ENCODE data around the gene EVA1A. TPM values are rescaled to one million over a fixed set of nuclear protein-coding genes. Genes with fewer than 3 reads are reported as not detected.

EVA1A gene
- total and polyA plus RNA-seq, 12 donors = 0.17 to 3.4 (median 0.99) TPM

GRCh38 chr2:75563591-75563990 lies 2.9 kb upstream of the EVA1A start:
- H3K27me3 ChIP-seq = peaks cover 0 to 37% (median 22%) of the 10 kb centered on the region in 7 donors
- no peak overlapping the region for H3K4me3 ChIP-seq
- intact Hi-C loops (cut with DNase I) = loop anchor here in 1 of 10 donors (5.0 kb wide), 1 partner anchor 44 kb away; no protein-coding TSS in a partner anchor
- H3K27ac ChIP-seq = no peak overlapping the region
- WGBS, 2 donors = 92 to 95% methylated on average over 3 of the region's 3 CpGs
- TF ChIP-seq, protein P1, sequence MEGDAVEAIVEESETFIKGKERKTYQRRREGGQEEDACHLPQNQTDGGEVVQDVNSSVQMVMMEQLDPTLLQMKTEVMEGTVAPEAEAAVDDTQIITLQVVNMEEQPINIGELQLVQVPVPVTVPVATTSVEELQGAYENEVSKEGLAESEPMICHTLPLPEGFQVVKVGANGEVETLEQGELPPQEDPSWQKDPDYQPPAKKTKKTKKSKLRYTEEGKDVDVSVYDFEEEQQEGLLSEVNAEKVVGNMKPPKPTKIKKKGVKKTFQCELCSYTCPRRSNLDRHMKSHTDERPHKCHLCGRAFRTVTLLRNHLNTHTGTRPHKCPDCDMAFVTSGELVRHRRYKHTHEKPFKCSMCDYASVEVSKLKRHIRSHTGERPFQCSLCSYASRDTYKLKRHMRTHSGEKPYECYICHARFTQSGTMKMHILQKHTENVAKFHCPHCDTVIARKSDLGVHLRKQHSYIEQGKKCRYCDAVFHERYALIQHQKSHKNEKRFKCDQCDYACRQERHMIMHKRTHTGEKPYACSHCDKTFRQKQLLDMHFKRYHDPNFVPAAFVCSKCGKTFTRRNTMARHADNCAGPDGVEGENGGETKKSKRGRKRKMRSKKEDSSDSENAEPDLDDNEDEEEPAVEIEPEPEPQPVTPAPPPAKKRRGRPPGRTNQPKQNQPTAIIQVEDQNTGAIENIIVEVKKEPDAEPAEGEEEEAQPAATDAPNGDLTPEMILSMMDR (IDR thresholded peaks at IDR 0.05) = no peak
- no peaks in the 10 kb centered on the region for H3K36me3 ChIP-seq
- ATAC-seq (no peak), DNase-seq (no peak)
- H3K4me1 ChIP-seq = peaks cover 0 to 24% (median 12%) of the 10 kb centered on the region in 9 donors
- no peaks in the 10 kb centered on the region for H3K9me3 ChIP-seq

- H3K27ac ChIP-seq = no peak overlapping the region
- intact Hi-C loops (cut with DNase I) = loop anchor here in 1 of 10 donors (5.0 kb wide), 1 partner anchor 45 kb away; no protein-coding TSS in a partner anchor
- H3K27me3 ChIP-seq = peaks cover 0 to 47% (median 31%) of the 10 kb centered on the region in 7 donors
- no peaks in the 10 kb centered on the region for H3K36me3 ChIP-seq
- ATAC-seq = no peak
- TF ChIP-seq, protein P1 (IDR thresholded peaks at IDR 0.05) = no peak
- peaks cover 0 to 24% (median 12%) of the 10 kb centered on the region in 9 donors for H3K4me1 ChIP-seq
- WGBS, 2 donors = 73 to 74% methylated on average over 5 of the region's 5 CpGs
- no peaks in the 10 kb centered on the region for H3K9me3 ChIP-seq
- no peak overlapping the region for H3K4me3 ChIP-seq
- DNase-seq = no peak
Observed at GRCh38 chr2:75562513-75562864, 1.8 kb upstream of the EVA1A start.

- ATAC-seq = peak in 1 of 8 donors; percentile 3
Observed at GRCh38 chr2:75561566-75562512, 1.1 kb upstream of the EVA1A start.

More at GRCh38 chr2:75561566-75562512, 1.1 kb upstream of the EVA1A start:
- Histone ChIP-seq H3K27me3 (peaks cover 0 to 53% (median 32%) of the 10 kb centered on the region in 7 donors), H3K9me3 (no peaks in the 10 kb centered on the region), H3K4me1 (peaks cover 0 to 24% (median 12%) of the 10 kb centered on the region in 9 donors), H3K4me3 (peak overlapping the region in 6 of 10 donors; percentile 58 to 73 (median 70)), H3K27ac (peak overlapping the region in 4 of 10 donors; percentile 64 to 80 (median 72)), H3K36me3 (no peaks in the 10 kb centered on the region)
- intact Hi-C loops (cut with DNase I) = loop anchor here in 1 of 10 donors (5.0 kb wide), 1 partner anchor 45 kb away; no protein-coding TSS in a partner anchor
- no peak for DNase-seq
- TF ChIP-seq, protein P1 (IDR thresholded peaks at IDR 0.05) = no peak
- 61 to 63% methylated on average over 11 of the region's 11 CpGs for WGBS, 2 donors

Measured in heart right ventricle (tissue), 16 donors.